DND-41 (cell line): Measurements from ENCODE around the gene ARHGAP8.

ENCODE experiments used
- CTCF ChIP-seq: IDR thresholded peaks from 2 replicates; pipeline ENCODE4 v1.5.1; 2012; ENCODE audit warnings: borderline replicate concordance, low read length, moderate library complexity, mild to moderate bottlenecking; ENCODE audit not compliant: poor library complexity, severe bottlenecking; ENCODE audit errors: extremely low read depth
- EZH2 ChIP-seq: IDR thresholded peaks from 3 replicates; pipeline ENCODE4 v1.6.1; 2012; ENCODE audit warnings: borderline replicate concordance, low read depth, mild to moderate bottlenecking, moderate library complexity, low read length, inconsistent platforms; ENCODE audit not compliant: severe bottlenecking

- TF ChIP-seq CTCF (no peak), EZH2 (no peak)
These were observed 67.7 kb downstream of the ARHGAP8 start for GRCh38 chr22:44819966-44820631.
